ENCODE results near the gene ZNF586.

- TF ChIP-seq CTCF (IDR thresholded peaks at IDR 0.05) (no peak), POLR2A (IDR thresholded peaks at IDR 0.05) (no peak), POLR2AphosphoS5 (IDR thresholded peaks at IDR 0.05) (no peak), EP300 (IDR thresholded peaks at IDR 0.05) (no peak)
Measured at GRCh38 chr19:57771417-57771816, 1.9 kb downstream of the ZNF586 start.

Data from upper lobe of left lung (tissue), 4 donors.